PC-3 (cell line): ENCODE data around the gene RASSF4. TPM values are rescaled to one million over a fixed set of nuclear protein-coding genes. Genes with fewer than 3 reads are reported as not detected.

Source experiments
- ATAC-seq: fragments of 200-7000 bp; cut with Tn5 transposase; 2 replicates; pipeline ENCODE4 v1.9.1; 2020; ENCODE audit warnings: mild to moderate bottlenecking, moderate library complexity
- BruUV-seq: library from RNA; stranded (reverse); fragments of 400-500 nt; replicated peaks from 2 replicates; lab custom pipeline; 2021; lab: Mats Ljungman, UMichigan
- CTCF ChIA-PET: fragments of 300-600 bp; sonication (Branson Sonifier 250); formaldehyde crosslinking; loops from one replicate; lab custom pipeline; 2022; ENCODE audit warnings: antibody characterized with exemption; lab: Charles Lee
- POLR2A ChIA-PET: fragments of 300-600 bp; sonication (Branson Sonifier 250); formaldehyde crosslinking; loops from one replicate; lab custom pipeline; 2022; ENCODE audit warnings: antibody characterized with exemption; ENCODE audit not compliant: unreplicated experiment; lab: Charles Lee
- DNase-seq: peaks from one replicate; pipeline ENCODE4 v3.0.0-alpha.2; 2015
- H2AFZ ChIP-seq: fragments of 300-600 bp; sonication (generic); 2 replicates; pipeline ENCODE4 v1.6.0; 2016; ENCODE audit warnings: antibody characterized with exemption, low read length
- H3F3A ChIP-seq: fragments of 300-600 bp; sonication (generic); one replicate; pipeline ENCODE4 v1.6.0; 2017; ENCODE audit warnings: antibody characterized with exemption, low read length, control low read depth, mild to moderate bottlenecking; ENCODE audit not compliant: unreplicated experiment
- H3K27ac ChIP-seq: fragments of 300-600 bp; sonication (generic); 2 replicates; pipeline ENCODE4 v1.5.1; 2016; ENCODE audit warnings: mild to moderate bottlenecking, low read length
- H3K27me3 ChIP-seq: fragments of 300-600 bp; sonication (generic); 2 replicates; pipeline ENCODE4 v1.6.1; 2016; ENCODE audit warnings: low read length, mixed read lengths
- H3K36me3 ChIP-seq: fragments of 300-600 bp; sonication (generic); 2 replicates; pipeline ENCODE4 v1.6.1; 2016; ENCODE audit warnings: low read depth, mixed run types, low read length, mixed read lengths
- H3K4me1 ChIP-seq: fragments of 300-600 bp; sonication (generic); 2 replicates; pipeline ENCODE4 v1.5.1; 2016; ENCODE audit warnings: low read length; ENCODE audit not compliant: insufficient read depth
- H3K4me2 ChIP-seq: fragments of 300-600 bp; sonication (generic); 2 replicates; pipeline ENCODE4 v1.6.0; 2016; ENCODE audit warnings: low read length
- H3K4me3 ChIP-seq: fragments of 300-600 bp; sonication (generic); 2 replicates; pipeline ENCODE4 v1.5.1; 2016; ENCODE audit warnings: mild to moderate bottlenecking, low read length, mixed read lengths
- H3K79me2 ChIP-seq: fragments of 300-600 bp; sonication (generic); 2 replicates; pipeline ENCODE4 v1.6.1; 2017; ENCODE audit warnings: low read length, mixed read lengths
- H3K9ac ChIP-seq: fragments of 300-600 bp; sonication (generic); 2 replicates; pipeline ENCODE4 v1.6.0; 2016; ENCODE audit warnings: mild to moderate bottlenecking, low read length
- H3K9me2 ChIP-seq: fragments of 300-600 bp; sonication (generic); replicated peaks from 2 replicates; pipeline ENCODE4 v1.6.1; 2016; ENCODE audit warnings: mixed run types, low read length, mixed read lengths
- H3K9me3 ChIP-seq: fragments of 300-600 bp; sonication (generic); 2 replicates; pipeline ENCODE4 v1.6.1; 2016; ENCODE audit warnings: low read length, mixed read lengths
- H4K20me1 ChIP-seq: fragments of 300-600 bp; sonication (generic); 2 replicates; pipeline ENCODE4 v1.6.1; 2016; ENCODE audit warnings: low read length, mixed read lengths
- EZH2 ChIP-seq: fragments of 300-600 bp; sonication (generic); IDR thresholded peaks from one replicate; pipeline ENCODE4 v1.6.1; 2017; ENCODE audit warnings: antibody characterized with exemption, mild to moderate bottlenecking, low read length; ENCODE audit not compliant: unreplicated experiment
- EZH2phosphoT487 ChIP-seq: fragments of 300-600 bp; sonication (generic); IDR thresholded peaks from 2 replicates; pipeline ENCODE4 v1.6.1; 2018; ENCODE audit warnings: mild to moderate bottlenecking, antibody characterized with exemption, low read length, borderline replicate concordance
- intact Hi-C: fragments of 100-400 bp; cut with micrococcal nuclease; formaldehyde crosslinking; loops from 2 replicates; pipeline ENCODE4 v1.9.0; 2023
- total RNA-seq: library from RNA; depleted of rRNA; stranded (reverse); fragments of >200 nt; gene quantifications from 2 replicates; pipeline ENCODE4 v1.2.3, GENCODE V29; 2014
- TF ChIP-seq, protein P1 (sequence below): fragments of 300-600 bp; sonication (generic); conservative IDR thresholded peaks from 2 replicates; pipeline ENCODE4 v1.5.1; 2017; ENCODE audit warnings: antibody characterized with exemption, low read depth, mild to moderate bottlenecking, low read length

The RASSF4 gene
- total RNA-seq, 1 experiment from 2014 or later = 8.7 TPM

DNA sequence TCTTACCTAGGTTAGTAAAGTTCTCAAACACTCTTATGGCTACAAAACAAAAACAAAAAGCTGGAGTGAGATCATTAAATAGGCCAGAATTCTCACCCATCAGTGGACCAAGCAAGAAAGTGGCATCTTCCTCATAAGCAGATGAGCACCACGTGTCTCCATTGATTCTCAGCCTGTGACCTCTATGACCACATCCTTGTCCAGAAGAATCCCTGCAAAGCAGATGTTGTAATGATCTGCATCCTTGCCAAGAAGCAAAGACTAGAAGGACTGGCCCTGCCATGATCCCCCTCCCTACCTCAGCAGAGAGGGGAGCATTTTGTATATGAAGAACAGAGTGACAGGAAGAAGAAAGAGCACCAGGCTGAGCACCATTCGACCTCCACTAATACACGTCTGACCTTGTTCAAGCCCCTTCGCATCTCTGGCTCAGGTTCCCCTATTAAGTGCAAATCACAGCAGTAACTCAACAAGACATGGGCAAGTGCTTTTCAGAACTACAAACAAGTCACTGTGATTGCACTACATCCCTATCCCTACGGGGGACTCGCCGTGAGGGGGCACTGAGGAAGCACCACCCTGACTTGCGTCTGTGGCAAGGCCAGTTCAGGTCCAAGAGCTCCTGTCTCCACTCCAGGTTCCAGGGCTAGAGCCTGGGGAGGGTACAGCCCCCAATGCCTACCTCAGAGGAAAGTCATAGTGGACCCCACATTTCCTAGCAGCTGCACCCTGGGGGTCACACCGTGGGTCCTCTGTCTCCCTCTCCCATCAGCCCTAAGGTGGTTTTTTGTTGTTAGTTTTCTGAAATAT, 22.2 kb upstream of the RASSF4 start:
- Histone ChIP-seq H3K4me1 (no peaks in the 10 kb centered on the region), H3F3A (no peaks in the 10 kb centered on the region), H3K27ac (no peak overlapping the region), H3K9me3 (no peaks in the 10 kb centered on the region), H3K27me3 (no peaks in the 10 kb centered on the region), H3K4me3 (no peak overlapping the region), H3K9me2 (no peaks in the 10 kb centered on the region), H4K20me1 (no peaks in the 10 kb centered on the region), H3K36me3 (no peaks in the 10 kb centered on the region), H2AFZ (no peak overlapping the region), H3K9ac (no peak overlapping the region), H3K4me2 (no peak overlapping the region), H3K79me2 (no peaks in the 10 kb centered on the region)
- TF ChIP-seq EZH2phosphoT487 = no peak
- TF ChIP-seq, protein P1, sequence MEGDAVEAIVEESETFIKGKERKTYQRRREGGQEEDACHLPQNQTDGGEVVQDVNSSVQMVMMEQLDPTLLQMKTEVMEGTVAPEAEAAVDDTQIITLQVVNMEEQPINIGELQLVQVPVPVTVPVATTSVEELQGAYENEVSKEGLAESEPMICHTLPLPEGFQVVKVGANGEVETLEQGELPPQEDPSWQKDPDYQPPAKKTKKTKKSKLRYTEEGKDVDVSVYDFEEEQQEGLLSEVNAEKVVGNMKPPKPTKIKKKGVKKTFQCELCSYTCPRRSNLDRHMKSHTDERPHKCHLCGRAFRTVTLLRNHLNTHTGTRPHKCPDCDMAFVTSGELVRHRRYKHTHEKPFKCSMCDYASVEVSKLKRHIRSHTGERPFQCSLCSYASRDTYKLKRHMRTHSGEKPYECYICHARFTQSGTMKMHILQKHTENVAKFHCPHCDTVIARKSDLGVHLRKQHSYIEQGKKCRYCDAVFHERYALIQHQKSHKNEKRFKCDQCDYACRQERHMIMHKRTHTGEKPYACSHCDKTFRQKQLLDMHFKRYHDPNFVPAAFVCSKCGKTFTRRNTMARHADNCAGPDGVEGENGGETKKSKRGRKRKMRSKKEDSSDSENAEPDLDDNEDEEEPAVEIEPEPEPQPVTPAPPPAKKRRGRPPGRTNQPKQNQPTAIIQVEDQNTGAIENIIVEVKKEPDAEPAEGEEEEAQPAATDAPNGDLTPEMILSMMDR = no peak
- TF ChIP-seq EZH2 = no peak
- CTCF ChIA-PET = no interaction called here
- ATAC-seq (no peak), DNase-seq (no peak)
- intact Hi-C loops = no loop called here
- POLR2A ChIA-PET = no interaction called here
- BruUV-seq = no TSS peak

DNA sequence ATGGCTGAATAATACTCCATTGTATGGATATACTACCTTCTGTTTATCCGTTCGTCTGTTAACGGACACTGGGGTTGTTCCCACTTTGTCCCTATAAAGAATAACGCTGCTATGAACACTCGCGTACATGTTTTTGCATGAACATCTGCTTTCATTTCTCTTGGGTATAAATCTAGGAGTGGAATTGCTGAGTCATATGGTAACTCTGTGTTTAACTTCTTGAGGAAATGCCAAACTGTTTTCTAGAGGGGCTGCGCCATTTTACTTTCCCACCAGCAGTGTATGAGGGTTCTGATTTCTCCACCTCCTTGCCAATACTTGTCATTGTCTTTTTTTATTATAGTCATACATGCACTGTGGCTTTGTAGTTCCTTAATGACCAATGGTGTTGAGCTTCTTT, 20.6 kb upstream of the RASSF4 start:
- no peak overlapping the region for H3K4me2 ChIP-seq
- no peak for ATAC-seq
- H2AFZ ChIP-seq = no peak overlapping the region
- no peaks in the 10 kb centered on the region for H3F3A ChIP-seq
- no peak overlapping the region for H3K4me3 ChIP-seq
- CTCF ChIA-PET = no interaction called here
- no peak for TF ChIP-seq EZH2
- no peak for TF ChIP-seq EZH2phosphoT487
- TF ChIP-seq, protein P1 = no peak
- no peaks in the 10 kb centered on the region for H3K9me3 ChIP-seq
- DNase-seq = no peak
- no peaks in the 10 kb centered on the region for H3K27me3 ChIP-seq
- H3K79me2 ChIP-seq = no peaks in the 10 kb centered on the region
- no peaks in the 10 kb centered on the region for H3K4me1 ChIP-seq
- H3K36me3 ChIP-seq = no peaks in the 10 kb centered on the region
- POLR2A ChIA-PET = no interaction called here
- intact Hi-C loops = no loop called here
- H3K9me2 ChIP-seq = no peaks in the 10 kb centered on the region
- no peak overlapping the region for H3K27ac ChIP-seq
- BruUV-seq = no TSS peak
- no peak overlapping the region for H3K9ac ChIP-seq
- no peaks in the 10 kb centered on the region for H4K20me1 ChIP-seq

DNA sequence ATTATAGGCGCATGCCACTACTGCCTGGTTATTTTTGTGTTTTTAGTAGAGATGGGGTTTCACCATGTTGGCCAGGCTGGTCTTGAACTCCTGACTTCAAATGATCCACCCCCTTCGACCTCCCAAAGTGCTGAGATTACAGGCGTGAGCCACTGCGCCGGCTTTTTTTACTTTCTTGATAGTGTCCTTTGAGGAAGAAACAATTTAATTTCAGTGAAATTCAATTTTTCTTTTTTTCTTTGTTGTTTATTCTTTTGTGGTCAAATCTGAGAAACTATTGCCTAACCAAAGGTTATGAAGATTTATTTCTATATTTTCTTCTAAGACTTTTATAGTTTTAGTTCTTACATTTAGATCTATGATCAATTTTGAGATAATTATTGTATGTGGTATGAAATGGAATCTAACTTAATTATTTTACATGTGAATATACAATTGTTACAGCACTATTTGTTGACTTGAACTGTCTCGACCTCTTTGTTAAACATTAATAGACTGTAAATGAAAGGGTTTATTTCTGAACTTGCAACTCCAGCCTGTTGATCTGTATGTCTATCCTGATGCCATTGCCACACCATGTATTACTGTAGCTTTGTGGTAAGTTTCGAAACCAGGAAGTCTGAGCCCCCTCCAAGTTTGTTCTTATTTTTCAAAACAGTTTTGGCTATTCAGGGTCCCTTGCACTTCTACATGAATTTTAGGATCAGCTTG, 19.8 kb upstream of the RASSF4 start:
- H3K9me2 ChIP-seq = no peaks in the 10 kb centered on the region
- H3K36me3 ChIP-seq = no peaks in the 10 kb centered on the region
- no peaks in the 10 kb centered on the region for H3K27me3 ChIP-seq
- no peaks in the 10 kb centered on the region for H3K9me3 ChIP-seq
- no TSS peak for BruUV-seq
- ATAC-seq (no peak), DNase-seq (no peak)
- H3F3A ChIP-seq = no peaks in the 10 kb centered on the region
- no peak overlapping the region for H3K4me2 ChIP-seq
- no peak overlapping the region for H3K4me3 ChIP-seq
- intact Hi-C loops = no loop called here
- H3K9ac ChIP-seq = no peak overlapping the region
- ChIA-PET POLR2A (no interaction called here), CTCF (no interaction called here)
- H2AFZ ChIP-seq = no peak overlapping the region
- TF ChIP-seq EZH2phosphoT487 (no peak), EZH2 (no peak)
- TF ChIP-seq, protein P1 = no peak
- H3K79me2 ChIP-seq = no peaks in the 10 kb centered on the region
- no peaks in the 10 kb centered on the region for H4K20me1 ChIP-seq
- no peaks in the 10 kb centered on the region for H3K4me1 ChIP-seq
- H3K27ac ChIP-seq = no peak overlapping the region
